HEK293T (cell line): ENCODE measurements around the gene ALX3.

ENCODE experiments used
- ARNT ChIP-seq: fragments of 450-650 bp; IDR thresholded peaks from 2 replicates; pipeline ENCODE4 v1.6.1; 2017; ENCODE audit warnings: mild to moderate bottlenecking
- BHLHE40 ChIP-seq: fragments of 450-650 bp; IDR thresholded peaks from 2 replicates; pipeline ENCODE4 v1.6.1; 2016; ENCODE audit warnings: mild to moderate bottlenecking, moderate library complexity, borderline replicate concordance
- CTBP1 ChIP-seq: fragments of 450-650 bp; IDR thresholded peaks from 2 replicates; pipeline ENCODE4 v1.6.1; 2016; ENCODE audit warnings: borderline replicate concordance
- ELF4 ChIP-seq: fragments of 450-650 bp; IDR thresholded peaks from 2 replicates; pipeline ENCODE4 v1.6.1; 2017; ENCODE audit warnings: antibody characterized with exemption
- FOXA1 ChIP-seq: fragments of 450-650 bp; IDR thresholded peaks from 2 replicates; pipeline ENCODE4 v1.6.1; 2016; ENCODE audit warnings: mild to moderate bottlenecking
- FOXK2 ChIP-seq: fragments of 450-650 bp; IDR thresholded peaks from 2 replicates; pipeline ENCODE4 v1.6.1; 2016; ENCODE audit warnings: mild to moderate bottlenecking
- FOXM1 ChIP-seq: fragments of 450-650 bp; IDR thresholded peaks from 2 replicates; pipeline ENCODE4 v1.6.1; 2017; ENCODE audit warnings: mild to moderate bottlenecking, borderline replicate concordance
- L3MBTL2 ChIP-seq: fragments of 450-650 bp; conservative IDR thresholded peaks from 2 replicates; pipeline ENCODE4 v1.6.1; 2016; ENCODE audit warnings: mild to moderate bottlenecking
- PKNOX1 ChIP-seq: fragments of 450-650 bp; IDR thresholded peaks from 2 replicates; pipeline ENCODE4 v1.6.1; 2016
- SUZ12 ChIP-seq: fragments of 450-650 bp; IDR thresholded peaks from 2 replicates; pipeline ENCODE4 v1.6.1; 2016; ENCODE audit warnings: mild to moderate bottlenecking
- TARDBP ChIP-seq: fragments of 450-650 bp; IDR thresholded peaks from 2 replicates; pipeline ENCODE4 v1.6.1; 2016
- ZNF384 ChIP-seq: fragments of 450-650 bp; IDR thresholded peaks from 2 replicates; pipeline ENCODE4 v1.6.1; 2016

GRCh38 chr1:110047463-110047862 lies 23.0 kb downstream of the ALX3 start:
- TF ChIP-seq TARDBP (no peak), FOXA1 (no peak), FOXM1 (no peak), ARNT (no peak), ZNF384 (no peak), ELF4 (no peak), FOXK2 (no peak), L3MBTL2 (no peak), BHLHE40 (no peak), CTBP1 (no peak), PKNOX1 (no peak), SUZ12 (no peak)
